ENCODE data around the gene COPS7B. TPM values are rescaled to one million over a fixed set of nuclear protein-coding genes. Genes with fewer than 3 reads are reported as not detected.

The COPS7B gene
- polyA plus RNA-seq, 2 of the 4 experiments (the other 2 are of a cell fraction), result 34.3 to 54.9 TPM

GRCh38 chr2:231764124-231764523, 22.1 kb upstream of the COPS7B start (continued):
- TF ChIP-seq, protein P1, sequence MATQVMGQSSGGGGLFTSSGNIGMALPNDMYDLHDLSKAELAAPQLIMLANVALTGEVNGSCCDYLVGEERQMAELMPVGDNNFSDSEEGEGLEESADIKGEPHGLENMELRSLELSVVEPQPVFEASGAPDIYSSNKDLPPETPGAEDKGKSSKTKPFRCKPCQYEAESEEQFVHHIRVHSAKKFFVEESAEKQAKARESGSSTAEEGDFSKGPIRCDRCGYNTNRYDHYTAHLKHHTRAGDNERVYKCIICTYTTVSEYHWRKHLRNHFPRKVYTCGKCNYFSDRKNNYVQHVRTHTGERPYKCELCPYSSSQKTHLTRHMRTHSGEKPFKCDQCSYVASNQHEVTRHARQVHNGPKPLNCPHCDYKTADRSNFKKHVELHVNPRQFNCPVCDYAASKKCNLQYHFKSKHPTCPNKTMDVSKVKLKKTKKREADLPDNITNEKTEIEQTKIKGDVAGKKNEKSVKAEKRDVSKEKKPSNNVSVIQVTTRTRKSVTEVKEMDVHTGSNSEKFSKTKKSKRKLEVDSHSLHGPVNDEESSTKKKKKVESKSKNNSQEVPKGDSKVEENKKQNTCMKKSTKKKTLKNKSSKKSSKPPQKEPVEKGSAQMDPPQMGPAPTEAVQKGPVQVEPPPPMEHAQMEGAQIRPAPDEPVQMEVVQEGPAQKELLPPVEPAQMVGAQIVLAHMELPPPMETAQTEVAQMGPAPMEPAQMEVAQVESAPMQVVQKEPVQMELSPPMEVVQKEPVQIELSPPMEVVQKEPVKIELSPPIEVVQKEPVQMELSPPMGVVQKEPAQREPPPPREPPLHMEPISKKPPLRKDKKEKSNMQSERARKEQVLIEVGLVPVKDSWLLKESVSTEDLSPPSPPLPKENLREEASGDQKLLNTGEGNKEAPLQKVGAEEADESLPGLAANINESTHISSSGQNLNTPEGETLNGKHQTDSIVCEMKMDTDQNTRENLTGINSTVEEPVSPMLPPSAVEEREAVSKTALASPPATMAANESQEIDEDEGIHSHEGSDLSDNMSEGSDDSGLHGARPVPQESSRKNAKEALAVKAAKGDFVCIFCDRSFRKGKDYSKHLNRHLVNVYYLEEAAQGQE (IDR thresholded peaks at IDR 0.05), result no peak
- TF ChIP-seq NR3C1 (IDR thresholded peaks at IDR 0.05) (no peak), JUNB (IDR thresholded peaks at IDR 0.05) (no peak)

DNA sequence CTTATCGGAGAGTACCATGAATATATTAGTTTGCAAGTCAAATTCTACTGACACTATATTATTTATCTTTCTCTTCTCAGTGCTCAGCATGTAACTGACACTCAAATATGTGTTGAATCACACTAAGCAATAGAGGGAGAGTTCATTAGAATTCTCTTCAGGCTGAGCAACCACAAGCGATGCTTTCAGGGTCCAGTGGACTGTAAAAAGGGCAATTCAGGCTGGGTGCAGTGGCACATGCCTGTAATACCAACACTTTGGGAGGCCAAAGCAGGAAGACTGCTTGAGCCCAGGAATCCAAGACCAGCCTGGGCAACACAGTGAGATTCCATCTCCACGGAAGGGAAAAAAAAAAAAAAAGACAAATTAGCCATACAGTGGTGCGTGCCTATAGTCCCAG, 21.5 kb upstream of the COPS7B start:
- ATAC-seq, result no peak
- no peak for TF ChIP-seq HEYL (CRISPR knock-in tag; IDR thresholded peaks at IDR 0.05)
- no peak for TF ChIP-seq HDAC2 (IDR thresholded peaks at IDR 0.05)
- TF ChIP-seq HOXA7 (CRISPR knock-in tag; IDR thresholded peaks at IDR 0.05), result no peak
- TF ChIP-seq ZC3H11A (IDR thresholded peaks at IDR 0.05), result no peak
- TF ChIP-seq TFCP2L1 (CRISPR knock-in tag; IDR thresholded peaks at IDR 0.05), result no peak
- no peak for TF ChIP-seq POLR2AphosphoS2 (conservative IDR thresholded peaks at IDR 0.05; ENCODE audit: low read length)
- TF ChIP-seq POLR2A (IDR thresholded peaks at IDR 0.05; ENCODE audit: low read length), result no peak
- TF ChIP-seq E2F6 (IDR thresholded peaks at IDR 0.05; ENCODE audit: borderline replicate concordance, low read depth), result no peak
- no peak for TF ChIP-seq CBX8 (IDR thresholded peaks at IDR 0.05)
- TF ChIP-seq CHD2 (IDR thresholded peaks at IDR 0.05; ENCODE audit: low read length, partially characterized antibody), result no peak
- no peak for TF ChIP-seq HOXB5 (CRISPR knock-in tag; IDR thresholded peaks at IDR 0.05)
- TF ChIP-seq, protein P2, sequence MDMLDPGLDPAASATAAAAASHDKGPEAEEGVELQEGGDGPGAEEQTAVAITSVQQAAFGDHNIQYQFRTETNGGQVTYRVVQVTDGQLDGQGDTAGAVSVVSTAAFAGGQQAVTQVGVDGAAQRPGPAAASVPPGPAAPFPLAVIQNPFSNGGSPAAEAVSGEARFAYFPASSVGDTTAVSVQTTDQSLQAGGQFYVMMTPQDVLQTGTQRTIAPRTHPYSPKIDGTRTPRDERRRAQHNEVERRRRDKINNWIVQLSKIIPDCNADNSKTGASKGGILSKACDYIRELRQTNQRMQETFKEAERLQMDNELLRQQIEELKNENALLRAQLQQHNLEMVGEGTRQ (IDR thresholded peaks at IDR 0.05), result no peak
- TF ChIP-seq CBX2 (IDR thresholded peaks at IDR 0.05; ENCODE audit: borderline replicate concordance, low read depth), result no peak
- TF ChIP-seq, protein P3, sequence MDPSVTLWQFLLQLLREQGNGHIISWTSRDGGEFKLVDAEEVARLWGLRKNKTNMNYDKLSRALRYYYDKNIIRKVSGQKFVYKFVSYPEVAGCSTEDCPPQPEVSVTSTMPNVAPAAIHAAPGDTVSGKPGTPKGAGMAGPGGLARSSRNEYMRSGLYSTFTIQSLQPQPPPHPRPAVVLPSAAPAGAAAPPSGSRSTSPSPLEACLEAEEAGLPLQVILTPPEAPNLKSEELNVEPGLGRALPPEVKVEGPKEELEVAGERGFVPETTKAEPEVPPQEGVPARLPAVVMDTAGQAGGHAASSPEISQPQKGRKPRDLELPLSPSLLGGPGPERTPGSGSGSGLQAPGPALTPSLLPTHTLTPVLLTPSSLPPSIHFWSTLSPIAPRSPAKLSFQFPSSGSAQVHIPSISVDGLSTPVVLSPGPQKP (IDR thresholded peaks at IDR 0.05; ENCODE audit: low read depth, low read length), result no peak
- ChIA-PET CTCF (interaction anchor here (0.7 kb wide), 1 partner anchor 34 kb away, joined by 3 read pairs; no protein-coding TSS in a partner anchor), POLR2A (no interaction called here)
- H3K27ac ChIP-seq, result no peak overlapping the region
- no peak overlapping the region for H3K4me2 ChIP-seq
- H3K4me1 ChIP-seq, result peaks cover 4% of the 10 kb centered on the region; the same call in 1 of the 3 replicates
- FAIRE-seq, result no peak
- no peak for DNase-seq (ENCODE audit: low read depth in 1 of 2, low spot score in 1 of 2)
- no peak overlapping the region for H3K4me3 ChIP-seq
- WGBS (ENCODE audit: missing lambda C conversion rate), result 96% methylated on average over 4 of the region's 4 CpGs
- H3K9me3 ChIP-seq, result no peaks in the 10 kb centered on the region

DNA sequence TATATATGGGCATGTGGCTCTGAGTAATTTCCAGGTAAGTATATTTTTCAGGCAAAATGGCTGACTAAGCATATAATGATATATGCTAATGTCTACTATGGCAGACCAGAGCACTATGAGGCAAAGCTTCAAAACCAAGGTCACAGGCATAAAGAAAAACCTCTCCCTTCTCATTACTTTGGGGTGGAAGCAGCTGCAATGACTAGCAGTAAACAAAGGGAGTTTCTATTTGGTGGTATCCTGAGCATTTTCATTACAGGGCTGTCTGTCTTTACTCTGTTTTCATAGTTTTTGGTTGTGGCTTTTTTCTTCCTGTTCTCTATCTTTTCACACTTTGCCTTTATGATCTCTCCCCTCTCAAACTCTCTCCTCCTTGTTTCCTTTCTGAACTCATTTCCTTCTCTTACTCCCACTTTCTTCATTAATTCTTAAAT, 20.7 kb upstream of the COPS7B start:
- FAIRE-seq (no peak), DNase-seq (ENCODE audit: low read depth in 1 of 2, low spot score in 1 of 2) (no peak), ATAC-seq (no peak)
- Histone ChIP-seq H3K27ac (no peak overlapping the region), H3K4me3 (no peak overlapping the region), H3K4me1 (peaks cover 4% of the 10 kb centered on the region; the same call in 1 of the 3 replicates), H3K9me3 (no peaks in the 10 kb centered on the region), H3K4me2 (no peak overlapping the region)
- TF ChIP-seq MAFK (IDR thresholded peaks at IDR 0.05; ENCODE audit: partially characterized antibody), result peak; percentile 97
- TF ChIP-seq RARB (CRISPR knock-in tag; IDR thresholded peaks at IDR 0.05), result no peak
- ChIA-PET POLR2A (interaction anchor here (0.6 kb wide), 1 partner anchor 9 kb away, joined by 3 read pairs; no protein-coding TSS in a partner anchor), CTCF (interaction anchor here (0.7 kb wide), 1 partner anchor 34 kb away, joined by 3 read pairs; no protein-coding TSS in a partner anchor)

All from A549 (cell line).